A673 (cell line): Measurements from ENCODE around the gene CDH4.

Experiments used
- CTCF ChIP-seq: fragments of 300-800, 200-600 bp; sonication (generic); conservative IDR thresholded peaks from 2 replicates; pipeline ENCODE4 v1.5.1; 2017; ENCODE audit warnings: low read depth, mild to moderate bottlenecking, antibody characterized with exemption, low read length, moderate library complexity, mixed read lengths
- EZH2 ChIP-seq: fragments of 200-600 bp; sonication (generic); IDR thresholded peaks from 2 replicates; pipeline ENCODE4 v1.6.1; 2017; ENCODE audit warnings: borderline replicate concordance, low read depth, mild to moderate bottlenecking, mixed read lengths, antibody characterized with exemption, low read length; ENCODE audit not compliant: poor library complexity, severe bottlenecking

- no peak for TF ChIP-seq CTCF
- TF ChIP-seq EZH2, result no peak
These were observed 619.1 kb downstream of the CDH4 start for GRCh38 chr20:61871160-61871559.
